Breast epithelium (tissue), 3 donors: ENCODE data around the gene CABCOCO1.

Experiments used
- POLR2A ChIP-seq: fragments of 450-650 bp; IDR thresholded peaks from one replicate; pipeline ENCODE4 v1.6.1; 2016; ENCODE audit warnings: antibody characterized with exemption, mild to moderate bottlenecking, moderate library complexity
- POLR2AphosphoS5 ChIP-seq, 3 donors: sonication (generic); formaldehyde crosslinking; IDR thresholded peaks; one replicate each; pipeline ENCODE4 v1.6.1; 2017; ENCODE audit warnings: antibody characterized with exemption in 3 of 3
- TF ChIP-seq, protein P1 (sequence below), 3 donors: fragments of 450-650 bp; IDR thresholded peaks; one replicate each; pipeline ENCODE4 v1.5.1; 2016 to 2017; ENCODE audit warnings: antibody characterized with exemption in 3 of 3, mild to moderate bottlenecking in 3 of 3, moderate library complexity in 3 of 3

DNA sequence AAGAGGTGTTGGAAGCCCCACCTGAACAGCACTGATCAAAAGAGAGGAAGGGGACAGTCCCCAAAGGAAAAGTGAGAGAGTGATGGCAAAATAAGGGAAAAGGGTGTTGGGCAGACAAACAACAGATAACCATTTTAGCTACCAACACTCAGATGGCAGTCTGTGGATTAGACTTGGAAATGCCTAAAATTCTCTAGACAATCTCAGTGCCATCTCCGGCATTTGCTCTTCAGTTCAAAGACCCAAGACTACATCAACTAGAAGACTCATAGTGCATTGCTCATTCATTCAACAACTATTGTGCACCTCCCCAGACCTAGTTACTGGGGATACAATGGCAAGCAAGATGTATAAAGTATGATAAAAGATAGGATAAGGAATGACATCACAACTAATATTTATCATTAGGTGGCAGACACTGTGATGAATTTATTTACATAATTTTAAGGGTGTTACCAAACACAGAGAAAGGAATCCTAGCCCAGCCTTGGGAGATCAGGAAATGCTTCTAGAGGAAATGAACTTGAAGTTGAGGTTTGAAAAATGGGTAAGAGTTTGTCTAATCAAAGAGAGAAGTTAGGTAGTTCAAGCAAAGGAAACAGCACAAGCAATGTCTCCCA lies 129.5 kb downstream of the CABCOCO1 start:
- TF ChIP-seq, protein P1, sequence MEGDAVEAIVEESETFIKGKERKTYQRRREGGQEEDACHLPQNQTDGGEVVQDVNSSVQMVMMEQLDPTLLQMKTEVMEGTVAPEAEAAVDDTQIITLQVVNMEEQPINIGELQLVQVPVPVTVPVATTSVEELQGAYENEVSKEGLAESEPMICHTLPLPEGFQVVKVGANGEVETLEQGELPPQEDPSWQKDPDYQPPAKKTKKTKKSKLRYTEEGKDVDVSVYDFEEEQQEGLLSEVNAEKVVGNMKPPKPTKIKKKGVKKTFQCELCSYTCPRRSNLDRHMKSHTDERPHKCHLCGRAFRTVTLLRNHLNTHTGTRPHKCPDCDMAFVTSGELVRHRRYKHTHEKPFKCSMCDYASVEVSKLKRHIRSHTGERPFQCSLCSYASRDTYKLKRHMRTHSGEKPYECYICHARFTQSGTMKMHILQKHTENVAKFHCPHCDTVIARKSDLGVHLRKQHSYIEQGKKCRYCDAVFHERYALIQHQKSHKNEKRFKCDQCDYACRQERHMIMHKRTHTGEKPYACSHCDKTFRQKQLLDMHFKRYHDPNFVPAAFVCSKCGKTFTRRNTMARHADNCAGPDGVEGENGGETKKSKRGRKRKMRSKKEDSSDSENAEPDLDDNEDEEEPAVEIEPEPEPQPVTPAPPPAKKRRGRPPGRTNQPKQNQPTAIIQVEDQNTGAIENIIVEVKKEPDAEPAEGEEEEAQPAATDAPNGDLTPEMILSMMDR (IDR thresholded peaks at IDR 0.05): no peak
- no peak for TF ChIP-seq POLR2AphosphoS5 (IDR thresholded peaks at IDR 0.05)
- TF ChIP-seq POLR2A: no peak
